Stimulated activated CD4-positive, alpha-beta T cell treated with anti-CD3 and anti-CD28 coated beads, Interleukin-15, amount 100 ng/mL, for 1 hour (primary cell): ENCODE measurements around the gene WDR77.

Experiments used
- DNase-seq, 2 donors: peaks; one replicate each; pipeline ENCODE4 v3.0.0-alpha.2; 2020; ENCODE audit warnings: low read depth in 1 of 2, low spot score in 1 of 2

The WDR77 gene

DNA sequence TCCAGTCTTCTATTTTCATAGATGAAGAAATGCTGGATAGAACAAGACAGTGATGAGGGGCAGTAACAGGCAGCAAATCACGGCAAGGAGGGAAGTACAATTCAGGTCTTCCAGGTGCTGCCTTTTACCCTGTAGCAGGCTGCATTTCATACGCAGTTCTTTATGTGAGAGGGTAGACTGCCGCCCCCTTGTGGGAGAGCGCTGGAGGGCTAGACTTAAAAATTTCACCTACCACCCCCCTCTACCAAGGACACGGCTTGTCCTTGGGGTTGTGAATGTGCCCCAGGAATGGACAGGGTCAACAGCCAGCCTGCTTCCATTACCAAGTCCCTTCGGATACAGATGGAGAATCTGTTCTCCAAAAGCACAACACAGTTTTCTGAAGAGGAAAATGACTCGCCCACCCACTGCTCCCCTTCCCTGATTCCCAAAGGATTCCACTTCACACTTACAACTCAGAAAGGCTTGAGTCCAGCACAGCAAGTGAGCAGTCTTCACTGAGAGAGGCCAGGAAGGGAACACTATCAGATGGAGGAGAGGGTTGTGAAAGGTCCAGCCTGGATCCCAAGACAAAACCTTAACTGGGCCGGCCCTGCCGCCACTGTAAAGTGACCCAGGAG is 7.4 kb downstream of the WDR77 start:
- DNase-seq = peak; percentile 36 to 46

DNA sequence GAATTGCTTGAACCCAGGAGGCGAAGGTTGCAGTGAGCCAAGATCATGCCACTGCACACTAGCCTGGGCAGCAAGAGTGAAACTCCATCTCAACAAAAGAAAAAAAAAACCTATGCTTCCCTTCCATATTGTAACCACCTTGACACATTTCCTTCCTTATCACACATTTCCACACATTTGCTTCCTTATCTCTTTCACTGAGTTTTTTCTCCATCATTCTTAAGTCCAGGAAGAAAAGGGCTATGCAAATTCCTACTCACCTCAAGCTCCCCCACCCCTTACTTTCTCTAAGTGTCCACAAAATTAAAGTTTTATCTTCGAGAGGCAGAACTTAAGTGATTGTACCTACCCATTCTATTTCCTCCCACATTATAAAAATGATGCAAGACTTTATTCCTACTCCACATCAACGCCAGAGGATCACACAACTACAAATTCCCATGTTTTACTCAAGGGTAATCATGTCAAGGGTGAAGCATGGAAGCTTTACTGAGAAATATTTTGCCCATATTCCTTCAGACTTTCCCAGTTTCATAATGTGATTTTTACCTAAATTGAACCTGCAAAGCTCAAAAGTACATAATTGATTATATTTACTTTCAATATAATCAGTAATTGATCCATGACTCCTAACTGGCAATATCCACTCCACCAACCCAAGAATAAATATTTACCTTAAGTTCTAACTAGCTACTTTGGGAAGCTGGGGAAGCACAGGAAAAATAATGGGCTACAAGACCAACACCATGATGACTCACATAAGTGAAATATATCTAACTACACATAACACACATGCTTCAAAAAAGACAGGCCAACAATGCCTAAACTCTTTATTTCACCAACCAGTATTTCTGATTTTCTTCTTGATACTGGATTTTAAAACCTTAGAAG is 9.3 kb downstream of the WDR77 start:
- DNase-seq = no peak

DNA sequence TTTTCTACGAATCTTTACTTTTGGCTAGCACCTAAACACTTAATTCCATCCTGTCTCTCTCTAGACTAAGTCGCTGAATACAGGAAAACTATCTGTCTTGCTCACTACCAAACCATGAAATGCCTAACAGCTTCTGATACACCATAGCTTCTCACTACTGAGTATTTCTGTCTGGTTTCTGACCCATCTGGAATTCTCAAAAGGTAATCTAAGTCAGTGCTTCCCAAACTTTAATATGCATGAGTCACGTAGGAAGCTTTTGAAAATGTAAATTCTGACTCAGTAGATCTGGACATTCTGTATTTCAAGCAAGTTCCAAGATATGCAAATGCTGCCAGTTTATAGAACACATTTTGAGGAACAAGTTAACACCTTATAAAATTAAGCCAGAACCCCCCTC is 12.3 kb downstream of the WDR77 start:
- no peak for DNase-seq

DNA sequence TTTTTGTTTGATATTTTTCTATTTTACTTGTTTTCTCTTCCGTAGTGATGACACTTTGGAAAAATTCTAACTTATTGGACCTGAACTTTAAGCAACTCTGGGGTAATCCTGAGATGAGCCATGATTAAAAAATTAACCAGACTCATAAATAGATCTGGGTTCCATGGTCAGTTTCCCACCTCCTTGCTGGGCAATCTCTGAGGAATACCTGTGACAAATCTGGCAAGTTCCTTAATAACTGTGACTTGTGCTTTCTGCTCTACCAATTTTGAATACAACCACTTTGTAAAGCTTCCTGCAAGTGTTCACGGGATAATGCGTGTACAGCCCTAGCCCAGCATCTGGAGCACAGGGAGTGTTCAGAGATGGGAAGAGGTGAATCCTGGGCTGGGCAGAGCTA is 24.8 kb downstream of the WDR77 start:
- DNase-seq = no peak

DNA sequence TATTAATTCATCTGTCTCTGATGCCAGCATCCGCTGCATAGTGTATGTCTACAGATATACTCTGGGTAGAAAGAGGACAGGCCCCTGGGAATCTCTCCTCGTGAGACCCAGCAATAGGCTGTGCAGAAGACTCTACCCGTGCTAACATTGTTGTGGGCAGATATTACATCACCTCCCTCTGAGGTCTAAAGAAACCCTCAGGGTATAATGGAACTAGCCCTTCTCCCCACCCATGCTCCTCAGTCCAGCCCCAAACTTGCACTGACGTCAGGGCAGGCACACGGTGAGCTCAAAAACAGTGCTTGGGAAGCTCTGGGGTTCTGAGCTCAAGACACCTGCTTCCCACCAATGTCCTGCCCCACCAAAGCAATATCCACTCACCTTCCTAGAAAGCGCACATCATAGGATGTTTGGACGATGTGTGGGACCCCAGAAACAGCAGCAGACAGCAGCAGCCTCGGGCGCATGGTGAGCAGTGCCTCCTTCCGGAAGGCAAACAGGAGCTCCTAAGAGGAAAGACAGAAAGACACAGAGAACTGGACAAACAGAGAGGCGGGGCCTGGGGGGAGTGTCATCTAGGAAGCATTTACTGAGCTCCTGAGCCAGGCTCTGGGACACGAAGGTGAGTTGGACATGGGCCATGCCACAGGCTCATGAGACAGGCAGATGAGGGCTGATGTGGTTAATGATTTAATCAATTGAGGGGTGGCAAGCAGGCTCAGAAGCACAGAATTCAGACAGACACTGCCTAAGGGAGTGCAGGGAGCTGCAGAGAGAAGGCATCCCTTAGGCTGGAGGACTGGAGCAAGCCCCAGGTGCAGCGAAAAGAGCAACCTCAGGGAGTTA is 26.3 kb downstream of the WDR77 start:
- DNase-seq = no peak

DNA sequence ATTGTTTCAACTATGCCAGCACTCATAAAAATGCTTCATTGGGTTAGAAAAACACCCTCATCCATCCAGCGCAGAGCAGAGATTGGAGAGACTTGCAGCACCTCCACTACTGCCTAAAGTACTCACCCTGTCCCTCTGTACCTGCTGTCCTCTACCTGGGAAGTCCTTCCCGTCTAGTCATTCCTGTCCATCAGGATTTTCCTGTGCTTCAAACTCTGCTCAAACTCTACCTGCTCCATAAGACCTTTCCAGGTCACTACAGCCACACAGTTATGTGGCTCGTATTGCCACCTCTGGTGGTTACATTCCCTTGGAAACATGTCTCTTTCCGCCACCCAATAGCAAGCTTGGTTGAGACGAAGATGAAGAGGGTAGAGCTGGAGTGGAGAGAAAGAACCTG is 28.7 kb downstream of the WDR77 start:
- DNase-seq = no peak

DNA sequence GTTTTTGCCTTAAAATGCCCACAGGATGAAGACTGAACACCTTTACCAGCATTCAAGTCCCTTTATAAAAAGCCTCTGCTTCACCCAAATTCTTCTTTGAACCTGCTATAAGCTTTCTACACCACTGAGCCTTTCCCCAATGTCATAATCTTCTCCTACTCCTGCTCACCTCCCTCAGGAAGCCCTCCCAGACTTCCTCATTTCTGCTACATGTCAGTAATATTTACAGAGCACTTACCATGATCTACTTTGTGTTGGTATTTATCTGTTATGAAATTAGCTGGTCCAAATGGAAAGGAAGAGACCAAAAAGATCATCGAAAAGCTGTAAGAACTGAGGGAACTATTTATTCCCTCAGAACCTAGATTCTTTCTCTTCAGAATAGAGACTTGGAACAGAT is 30.0 kb downstream of the WDR77 start:
- no peak for DNase-seq

DNA sequence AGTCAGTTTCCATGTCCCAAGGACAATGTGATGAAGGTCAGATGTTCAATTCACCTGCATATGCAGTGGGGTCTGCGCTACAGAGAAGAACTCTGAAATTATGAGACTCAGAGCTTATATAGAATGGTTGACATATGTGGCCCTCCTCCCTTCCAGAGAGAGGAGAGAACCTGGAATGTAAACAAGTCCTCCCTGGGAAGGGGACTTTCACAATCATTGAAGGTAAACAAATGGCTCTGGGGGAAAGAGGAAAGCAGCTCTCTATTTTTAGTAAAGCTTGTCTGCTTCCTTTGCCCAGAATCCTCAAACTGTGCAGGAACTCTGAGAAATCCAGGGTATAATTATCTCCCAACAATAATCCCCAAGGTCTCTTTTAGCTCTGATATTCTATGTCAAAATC is 31.3 kb downstream of the WDR77 start:
- DNase-seq = no peak

DNA sequence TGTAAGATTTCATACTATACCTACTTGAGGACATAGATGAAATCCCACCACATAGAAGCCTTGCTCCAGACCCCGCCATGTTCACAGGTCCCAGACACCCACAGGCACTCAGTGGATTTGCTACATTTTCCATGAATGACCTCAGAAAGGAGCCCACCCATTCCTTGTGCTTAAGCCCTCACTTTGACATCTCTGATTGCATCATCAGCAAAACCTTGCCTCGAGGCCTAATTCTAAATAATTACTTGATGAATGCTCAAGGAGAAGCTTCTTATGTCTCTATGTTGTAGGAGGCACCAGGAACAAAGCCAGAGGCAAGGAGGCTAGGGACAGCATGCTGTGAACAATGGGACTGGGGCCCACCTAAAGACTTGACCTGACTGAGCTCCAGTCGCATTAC is 33.6 kb downstream of the WDR77 start:
- no peak for DNase-seq

DNA sequence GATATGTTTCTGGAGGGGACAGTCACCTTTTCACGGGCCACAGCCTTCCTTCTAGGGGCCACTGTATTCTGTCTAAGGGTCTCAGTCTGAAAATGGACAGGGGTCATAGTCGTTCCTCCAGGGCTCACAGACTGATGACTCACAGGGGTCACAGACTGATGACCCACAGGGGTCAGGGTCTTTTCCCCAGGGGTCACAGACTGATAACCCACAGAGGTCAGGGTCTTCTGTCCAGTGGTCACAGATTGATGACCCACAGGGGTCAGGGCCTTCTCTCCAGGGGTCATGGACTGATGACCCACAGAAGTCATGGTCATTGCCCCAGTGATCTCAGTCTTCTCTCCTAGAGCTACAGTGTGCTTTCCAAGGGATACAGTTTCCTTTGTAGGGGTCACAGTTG is 34.3 kb downstream of the WDR77 start:
- DNase-seq = no peak

DNA sequence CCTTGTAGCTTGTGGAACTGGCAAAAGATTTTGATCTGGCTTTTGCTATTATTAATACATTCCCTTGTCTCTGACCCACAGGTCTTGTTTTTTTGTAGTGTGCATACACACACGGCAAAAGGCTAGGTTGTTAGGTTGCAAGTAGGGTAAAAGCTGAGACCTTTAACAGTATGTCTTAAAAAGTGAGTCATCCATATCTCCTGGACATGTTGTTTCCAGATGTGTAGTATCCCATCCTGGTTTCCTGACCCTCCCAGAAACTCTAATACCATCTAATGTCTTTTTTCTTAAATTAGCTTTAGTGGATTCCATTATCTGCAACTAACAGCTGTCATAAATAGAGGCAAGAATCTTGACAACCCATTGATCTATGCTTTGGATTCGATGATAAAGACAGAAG is 36.2 kb downstream of the WDR77 start:
- no peak for DNase-seq

DNA sequence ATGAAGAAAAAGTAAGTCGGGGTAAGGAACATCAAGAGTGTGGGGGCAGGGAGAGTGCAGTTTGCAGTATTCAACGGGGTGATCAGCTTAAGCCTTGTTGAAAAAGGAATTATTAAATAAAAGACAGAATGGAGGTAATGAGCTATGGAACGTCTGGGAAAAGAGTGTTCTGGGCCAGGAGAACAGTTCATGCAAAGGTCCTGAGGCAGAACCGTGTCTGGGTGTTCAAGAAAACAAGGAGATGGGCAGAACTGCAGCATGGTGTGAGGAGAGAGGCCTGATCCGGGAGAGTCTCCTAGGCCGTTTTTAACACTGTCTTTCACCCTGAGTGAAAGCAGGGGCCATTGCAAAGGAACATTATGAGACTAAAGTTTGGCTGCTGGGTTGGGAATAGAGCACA is 41.8 kb downstream of the WDR77 start:
- DNase-seq = no peak

DNA sequence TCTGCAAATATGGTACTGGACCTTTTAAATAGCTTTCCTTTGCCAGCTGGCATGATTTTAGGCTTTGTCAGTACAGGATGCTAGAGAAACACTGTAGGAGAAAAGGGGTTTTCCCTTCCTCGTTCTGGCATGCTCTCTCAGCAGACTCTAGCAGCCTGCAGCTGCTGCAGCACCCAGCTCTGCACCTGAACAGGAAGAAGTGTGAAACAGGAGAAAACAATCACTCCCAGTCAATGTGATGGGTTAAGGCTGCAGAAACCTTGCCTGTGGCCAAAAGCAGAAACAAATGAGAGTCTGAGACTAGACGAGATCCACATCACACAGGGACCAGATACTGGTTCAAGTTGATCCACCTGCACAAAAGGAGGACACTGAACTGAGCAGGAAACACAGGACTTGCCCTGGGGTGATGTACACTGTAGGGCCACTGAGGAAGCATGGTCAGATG is 42.7 kb downstream of the WDR77 start:
- DNase-seq = peak; percentile 11 to 18

DNA sequence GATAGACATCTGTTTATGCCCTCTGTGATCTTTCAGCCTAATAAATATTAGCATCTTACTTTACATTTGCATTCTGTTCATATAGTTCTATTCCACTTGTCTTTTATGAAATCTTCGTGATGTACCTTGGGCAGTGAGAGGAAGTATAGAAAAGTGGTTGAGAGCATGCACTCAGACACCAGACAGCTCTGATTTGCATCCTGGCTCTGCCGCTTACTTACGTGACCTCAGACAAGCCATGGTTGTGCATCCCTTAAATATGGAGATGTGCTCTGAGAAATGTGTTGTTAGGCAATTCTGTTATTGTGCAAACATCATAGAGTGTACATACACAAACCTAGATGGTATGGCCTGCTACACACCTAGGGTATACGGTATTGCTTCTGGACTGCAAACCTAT is 44.5 kb downstream of the WDR77 start:
- DNase-seq = no peak

DNA sequence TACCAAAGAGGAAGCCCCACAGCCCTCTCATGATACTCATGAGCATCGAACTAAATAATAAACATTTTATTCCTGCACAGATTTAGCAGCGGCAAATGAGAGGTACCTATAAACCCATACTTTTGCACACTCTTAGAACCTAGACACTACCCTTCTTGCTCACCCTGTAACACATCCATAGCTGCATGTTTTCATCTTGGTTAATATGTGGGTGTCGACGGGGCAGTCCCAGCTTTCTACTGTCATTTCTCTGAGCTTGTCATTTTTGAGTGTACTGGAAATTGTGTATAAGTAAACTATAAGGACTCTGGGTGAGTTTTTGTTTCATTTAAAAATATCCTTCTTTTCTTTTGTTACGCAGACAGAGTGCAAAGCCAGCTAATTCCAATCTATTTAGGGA is 47.0 kb downstream of the WDR77 start:
- DNase-seq = no peak

DNA sequence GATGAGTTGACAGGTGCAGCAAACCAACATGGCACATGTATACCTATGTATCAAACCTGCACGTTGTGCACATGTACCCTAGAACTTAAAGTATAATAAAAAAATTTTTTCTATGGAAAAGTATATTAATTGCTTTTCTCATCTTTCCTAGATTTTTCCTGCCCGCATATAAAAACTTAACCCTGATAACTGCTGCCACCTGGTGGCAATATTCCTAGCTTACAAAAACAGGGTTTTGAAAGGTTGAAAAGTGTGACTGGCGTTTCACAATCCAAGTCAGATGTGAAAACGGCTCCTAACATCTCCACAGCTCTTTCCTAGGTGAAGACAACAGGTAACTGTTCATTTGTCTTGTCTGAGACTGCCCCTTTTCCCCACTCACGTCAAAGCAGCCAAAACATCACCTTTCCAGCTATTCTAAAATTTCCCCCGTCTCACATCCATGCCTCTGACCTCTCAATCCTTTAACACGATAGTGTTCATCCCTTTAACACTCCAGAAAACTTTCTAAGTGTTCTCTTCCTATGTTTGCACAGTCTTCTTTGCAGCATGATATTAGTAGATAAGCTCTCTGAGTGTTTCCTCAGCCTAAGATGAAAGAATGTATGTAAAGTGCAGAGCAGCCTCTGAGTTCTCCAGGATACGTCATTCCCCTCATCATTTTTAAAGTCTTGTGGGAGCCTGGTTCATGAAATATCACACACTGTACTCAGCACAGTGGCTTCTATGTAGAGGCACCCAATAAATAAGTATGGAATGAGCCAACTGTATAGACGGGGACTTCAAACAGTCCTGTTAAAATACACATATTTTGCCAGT is 49.1 kb downstream of the WDR77 start:
- DNase-seq = no peak

DNA sequence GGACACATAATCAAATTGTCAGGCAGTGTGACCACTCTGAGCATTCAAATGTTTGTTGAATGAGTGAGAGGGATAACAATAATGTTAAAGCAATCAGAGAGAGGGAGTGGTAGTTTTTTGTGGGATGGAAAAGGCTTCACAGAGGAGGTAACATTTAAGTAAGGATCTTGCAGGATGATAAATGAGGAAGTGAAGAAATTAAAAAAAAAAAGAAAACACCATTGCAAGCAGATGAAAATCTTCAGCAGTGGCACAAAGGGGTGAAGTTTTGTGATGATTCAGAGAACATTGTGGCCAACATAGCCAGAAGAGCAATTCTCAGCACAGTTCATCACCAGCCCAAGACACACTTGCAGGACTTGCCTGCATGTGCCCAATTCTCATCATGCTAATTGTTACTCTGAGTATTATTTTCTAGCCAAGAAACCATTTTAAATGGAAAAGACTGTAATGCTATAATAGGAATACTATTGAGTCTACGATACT is 56.6 kb downstream of the WDR77 start:
- DNase-seq = no peak

DNA sequence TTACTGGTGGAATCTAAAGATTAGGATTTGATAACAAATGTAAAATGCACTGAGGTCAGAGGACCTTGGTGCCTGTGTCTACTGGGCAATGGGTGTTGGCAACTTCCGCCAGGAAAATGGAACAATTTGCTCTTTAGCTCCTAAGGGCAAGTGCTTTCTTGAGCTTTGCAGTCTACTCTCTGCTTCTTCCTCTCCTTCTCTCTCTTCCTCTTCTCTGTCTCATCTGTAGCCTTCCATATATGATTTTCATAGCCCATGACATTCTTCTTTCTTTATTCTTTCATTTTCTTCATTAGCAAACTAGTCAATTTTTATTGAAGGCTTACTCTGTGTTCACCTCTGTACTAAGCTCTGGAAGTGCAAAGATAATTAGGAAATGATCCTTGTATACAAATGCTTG is 57.0 kb downstream of the WDR77 start:
- DNase-seq = no peak
